Right kidney (tissue), 1 donor: Measurements from ENCODE around the gene CACNA2D2.

Experiments used
- DNase-seq: peaks from one replicate; pipeline ENCODE4 v3.0.0-alpha.2; 2016

CACNA2D2 gene

GRCh38 chr3:50427217-50427616 lies 76.2 kb downstream of the CACNA2D2 start:
- DNase-seq = no peak

- DNase-seq = no peak
Observed at GRCh38 chr3:50425911-50426310, 77.5 kb downstream of the CACNA2D2 start.

- no peak for DNase-seq
Observed at GRCh38 chr3:50423543-50423942, 79.9 kb downstream of the CACNA2D2 start.

- no peak for DNase-seq
Observed at GRCh38 chr3:50422153-50422552, 81.3 kb downstream of the CACNA2D2 start.

- DNase-seq = no peak
Observed at GRCh38 chr3:50419595-50420370, 83.7 kb downstream of the CACNA2D2 start.

GRCh38 chr3:50418850-50419249 lies 84.6 kb downstream of the CACNA2D2 start:
- no peak for DNase-seq

- no peak for DNase-seq
Observed at GRCh38 chr3:50417637-50418033, 85.8 kb downstream of the CACNA2D2 start.

GRCh38 chr3:50416736-50417636 lies 86.4 kb downstream of the CACNA2D2 start:
- DNase-seq = no peak

- no peak for DNase-seq
Observed at GRCh38 chr3:50415816-50416215, 87.6 kb downstream of the CACNA2D2 start.

- no peak for DNase-seq
Observed at GRCh38 chr3:50415061-50415460, 88.4 kb downstream of the CACNA2D2 start.

GRCh38 chr3:50414616-50415015 lies 88.8 kb downstream of the CACNA2D2 start:
- DNase-seq = no peak

GRCh38 chr3:50412231-50412754 lies 91.1 kb downstream of the CACNA2D2 start:
- no peak for DNase-seq

GRCh38 chr3:50411229-50411628 lies 92.2 kb downstream of the CACNA2D2 start:
- DNase-seq = no peak

GRCh38 chr3:50410608-50411139 lies 92.8 kb downstream of the CACNA2D2 start:
- no peak for DNase-seq

- DNase-seq = no peak
Observed at GRCh38 chr3:50410185-50410584, 93.2 kb downstream of the CACNA2D2 start.

GRCh38 chr3:50408443-50408944 lies 94.9 kb downstream of the CACNA2D2 start:
- DNase-seq = no peak

GRCh38 chr3:50406487-50406886 lies 96.9 kb downstream of the CACNA2D2 start:
- no peak for DNase-seq

GRCh38 chr3:50405249-50405648 lies 98.2 kb downstream of the CACNA2D2 start:
- no peak for DNase-seq

GRCh38 chr3:50401978-50402595 lies 101.3 kb downstream of the CACNA2D2 start:
- DNase-seq = no peak

- no peak for DNase-seq
Observed at GRCh38 chr3:50396502-50396901, 106.9 kb downstream of the CACNA2D2 start.

- DNase-seq = no peak
Observed at GRCh38 chr3:50395070-50395860, 108.2 kb downstream of the CACNA2D2 start.
